K562 (cell line): Measurements from ENCODE around the gene SGPL1. TPM values are rescaled to one million over a fixed set of nuclear protein-coding genes. Genes with fewer than 3 reads are reported as not detected.

Experiments used
- BHLHE40 ChIP-seq: IDR thresholded peaks from 2 replicates; pipeline ENCODE4 v1.6.1; 2011; ENCODE audit warnings: low read length, improper control_type of control experiment
- CBFA2T2 ChIP-seq: fragments of 450-650 bp; conservative IDR thresholded peaks from 2 replicates; pipeline ENCODE4 v1.6.1; 2017; ENCODE audit warnings: mild to moderate bottlenecking
- ELF1 ChIP-seq: fragments of 200-800 bp; sonication (Bioruptor generic); IDR thresholded peaks from 2 replicates; pipeline ENCODE4 v1.6.1; 2016; ENCODE audit warnings: missing genetic modification characterization, missing compliant biosample characterization
- FOSL1 ChIP-seq: fragments of 200-800 bp; sonication (Bioruptor generic); conservative IDR thresholded peaks from 2 replicates; pipeline ENCODE4 v1.6.1; 2016; ENCODE audit warnings: missing genetic modification characterization, missing compliant biosample characterization
- GTF2F1 ChIP-seq: IDR thresholded peaks from 2 replicates; pipeline ENCODE4 v1.6.1; 2011; ENCODE audit warnings: low read depth, low read length, improper control_type of control experiment
- HLTF ChIP-seq: fragments of 450-650 bp; IDR thresholded peaks from 2 replicates; pipeline ENCODE4 v1.6.1; 2016
- KAT7 ChIP-seq: sonication (generic); formaldehyde crosslinking; IDR thresholded peaks from 2 replicates; pipeline ENCODE4 v1.8.0; 2022; ENCODE audit warnings: missing genetic modification reagents, mild to moderate bottlenecking, borderline replicate concordance
- KDM2B ChIP-seq: fragments of 250-450 bp; sonication (Bioruptor Pico); IDR thresholded peaks from 2 replicates; pipeline ENCODE4 v1.8.0; 2021; ENCODE audit warnings: mild to moderate bottlenecking, moderate library complexity
- L3MBTL2 ChIP-seq: fragments of 450-650 bp; IDR thresholded peaks from 2 replicates; pipeline ENCODE4 v1.6.1; 2016; ENCODE audit warnings: mild to moderate bottlenecking, moderate library complexity
- MECOM ChIP-seq: fragments of 250-450 bp; sonication (Bioruptor Pico); IDR thresholded peaks from 2 replicates; pipeline ENCODE4 v1.8.0; 2022; ENCODE audit warnings: inconsistent platforms
- MEF2D ChIP-seq: conservative IDR thresholded peaks from 2 replicates; pipeline ENCODE4 v1.6.1; 2016; ENCODE audit warnings: low read depth, missing genetic modification characterization, missing compliant biosample characterization
- MTA3 ChIP-seq: fragments of 450-650 bp; formaldehyde crosslinking; IDR thresholded peaks from 2 replicates; pipeline ENCODE4 v1.6.1; 2017; ENCODE audit warnings: mild to moderate bottlenecking, borderline replicate concordance
- POLR2H ChIP-seq: IDR thresholded peaks from 2 replicates; pipeline ENCODE4 v1.6.1; 2016; ENCODE audit warnings: missing genetic modification characterization, low read depth, mild to moderate bottlenecking, control low read depth, missing compliant biosample characterization, moderate library complexity
- POLR3A ChIP-seq: IDR thresholded peaks from 2 replicates; pipeline ENCODE4 v1.6.1; 2011; ENCODE audit warnings: borderline replicate concordance, mild to moderate bottlenecking, moderate library complexity; ENCODE audit not compliant: insufficient read length, insufficient read depth; ENCODE audit errors: extremely low read depth
- RB1 ChIP-seq: fragments of 450-650 bp; IDR thresholded peaks from 2 replicates; pipeline ENCODE4 v1.6.1; 2017; ENCODE audit warnings: low read depth, mild to moderate bottlenecking
- RBM15 ChIP-seq: fragments of 200-400 bp; formaldehyde crosslinking; IDR thresholded peaks from 2 replicates; pipeline ENCODE4 v1.6.1; 2018; ENCODE audit warnings: mild to moderate bottlenecking, low read length, moderate library complexity; ENCODE audit not compliant: insufficient read depth
- SMAD4 ChIP-seq: fragments of 250-450 bp; sonication (Bioruptor Pico); conservative IDR thresholded peaks from 2 replicates; pipeline ENCODE4 v1.8.0; 2021; ENCODE audit warnings: inconsistent platforms, mild to moderate bottlenecking, moderate library complexity
- SP1 ChIP-seq: sonication (generic); formaldehyde crosslinking; IDR thresholded peaks from 2 replicates; pipeline ENCODE4 v1.8.1; 2022; ENCODE audit warnings: mild to moderate bottlenecking, missing genetic modification reagents
- STAT5A ChIP-seq: IDR thresholded peaks from 2 replicates; pipeline ENCODE4 v1.6.1; 2012; ENCODE audit warnings: low read length, inconsistent platforms, borderline replicate concordance
- TAL1 ChIP-seq: fragments of 450-650 bp; IDR thresholded peaks from 2 replicates; pipeline ENCODE4 v1.6.1; 2016; ENCODE audit warnings: mild to moderate bottlenecking
- TOE1 ChIP-seq, 2 experiments: fragments of 450-650 bp in 1 of 2; sonication (generic) in 1 of 2; formaldehyde crosslinking in 1 of 2; IDR thresholded peaks; 2 replicates each; pipeline versions ENCODE4 v1.7.1 to v1.8.0; 2016 to 2022; ENCODE audit warnings: borderline replicate concordance in 2 of 2, mild to moderate bottlenecking in 2 of 2, antibody characterized with exemption in 1 of 2, inconsistent platforms in 1 of 2, low read depth in 1 of 2, missing genetic modification reagents in 1 of 2, moderate library complexity in 1 of 2
- ZFX ChIP-seq: sonication (generic); formaldehyde crosslinking; IDR thresholded peaks from 2 replicates; pipeline ENCODE4 v1.8.0; 2022; ENCODE audit warnings: mild to moderate bottlenecking, missing genetic modification reagents, moderate library complexity
- ZKSCAN1 ChIP-seq: fragments of 150-350 bp; IDR thresholded peaks from 2 replicates; pipeline ENCODE4 v1.6.1; 2016; ENCODE audit warnings: low read depth, low read length
- ZNF12 ChIP-seq: sonication (generic); formaldehyde crosslinking; IDR thresholded peaks from 2 replicates; pipeline ENCODE4 v1.4.0; 2020; ENCODE audit warnings: mild to moderate bottlenecking, missing genetic modification reagents
- ZNF134 ChIP-seq: fragments of 250-450 bp; sonication (Bioruptor Pico); conservative IDR thresholded peaks from 2 replicates; pipeline ENCODE4 v1.4.0; 2020
- ZNF140 ChIP-seq: fragments of 250-450 bp; sonication (Bioruptor Pico); IDR thresholded peaks from 2 replicates; pipeline ENCODE4 v1.8.0; 2021; ENCODE audit warnings: moderate library complexity, mild to moderate bottlenecking, inconsistent platforms
- ZNF224 ChIP-seq: sonication (generic); formaldehyde crosslinking; IDR thresholded peaks from 2 replicates; pipeline ENCODE4 v1.8.0; 2022; ENCODE audit warnings: mild to moderate bottlenecking, missing genetic modification reagents
- ZNF699 ChIP-seq: fragments of 250-450 bp; sonication (Bioruptor Pico); IDR thresholded peaks from 2 replicates; pipeline ENCODE4 v1.8.0; 2021; ENCODE audit warnings: mild to moderate bottlenecking, moderate library complexity; ENCODE audit not compliant: insufficient replicate concordance
- polyA plus RNA-seq, 8 experiments: library from polyadenylated mRNA; depleted of rRNA in 4 of 8; stranded (reverse) in 5 of 8; unstranded in 3 of 8; fragments of >200 nt; fragmentation: Nextera tagmentation in 2 of 8; fragmentation: Illumina TruSeq in 1 of 8; extraction: Ambion mirVana in 2 of 8; extraction: Trizol in 1 of 8; gene quantifications; 2 replicates each; pipeline versions ENCODE4 v1.2.1 to v1.2.3, GENCODE V29; 2011 to 2014; ENCODE audit warnings: inconsistent platforms in 1 of 8, missing spikeins in 1 of 8
- total RNA-seq, 7 experiments: library from RNA; depleted of rRNA in 6 of 7; stranded (reverse); fragments of >200 nt in 6 of 7; fragmentation: Illumina TruSeq in 2 of 7; extraction: Trizol in 2 of 7; gene quantifications; 2 replicates each; pipeline versions ENCODE4 v1.2.1 to v1.2.3, GENCODE V29; 2011 to 2021; ENCODE audit warnings: low replicate concordance in 1 of 7
- TF ChIP-seq, protein P1 (sequence below): IDR thresholded peaks from 2 replicates; pipeline ENCODE4 v1.6.1; 2011; ENCODE audit warnings: borderline replicate concordance, low read depth, mild to moderate bottlenecking, moderate library complexity, low read length; ENCODE audit not compliant: insufficient read depth, poor library complexity, severe bottlenecking
- TF ChIP-seq, protein P2 (sequence below): IDR thresholded peaks from 2 replicates; pipeline ENCODE4 v1.6.1; 2011; ENCODE audit not compliant: insufficient read length; ENCODE audit errors: extremely low read depth

SGPL1 gene
- total and polyA plus RNA-seq, 9 of the 15 experiments (the other 6 are each of a cell fraction or from before 2014, with no cell fraction given): 6.0 to 18.0 (median 8.7) TPM

DNA sequence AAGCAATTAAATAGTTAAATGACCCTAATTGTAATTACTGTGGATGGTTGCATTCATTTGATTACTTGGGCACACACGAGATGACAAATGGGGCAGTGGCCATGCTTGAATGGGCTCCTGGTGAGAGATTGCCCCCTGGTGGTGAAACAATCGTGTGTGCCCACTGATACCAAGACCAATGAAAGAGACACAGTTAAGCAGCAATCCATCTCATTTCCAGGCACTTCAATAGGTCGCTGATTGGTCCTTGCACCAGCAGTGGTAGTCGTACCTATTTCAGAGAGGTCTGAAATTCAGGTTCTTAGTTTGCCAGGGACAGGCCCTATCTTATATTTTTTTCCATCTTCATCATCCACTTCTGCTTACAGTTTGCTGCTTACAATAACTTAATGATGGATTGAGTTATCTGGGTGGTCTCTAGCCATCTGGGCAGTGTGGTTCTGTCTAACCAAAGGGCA, 64.4 kb downstream of the SGPL1 start (continued):
- TF ChIP-seq ZNF12 (CRISPR knock-in tag) (no peak), MECOM (CRISPR knock-in tag) (no peak), SP1 (peak; percentile 33; the same call in 1 of the 2 replicates), ZNF134 (CRISPR knock-in tag) (no peak), STAT5A (no peak), SMAD4 (CRISPR knock-in tag) (no peak), CBFA2T2 (0 out of 2 replicates have a peak, but pooled peaks have one; percentile 2), ZNF699 (CRISPR knock-in tag) (no peak), ZFX (CRISPR knock-in tag) (no peak), ELF1 (tag) (0 out of 2 replicates have a peak, but pooled peaks have one; percentile 26), ZNF224 (CRISPR knock-in tag) (no peak), HLTF (no peak), L3MBTL2 (no peak), ZKSCAN1 (0 out of 2 replicates have a peak, but pooled peaks have one; percentile 31), MEF2D (tag) (no peak), GTF2F1 (no peak), KDM2B (CRISPR knock-in tag) (no peak), BHLHE40 (peak; percentile 17; the same call in 1 of the 2 replicates), TOE1 (IDR thresholded peaks at IDR 0.05; ENCODE audit: borderline replicate concordance) (no peak), TOE1 (CRISPR knock-in tag; IDR thresholded peaks at IDR 0.05; ENCODE audit: borderline replicate concordance, low read depth) (no peak), MTA3 (0 out of 2 replicates have a peak, but pooled peaks have one; percentile 19), FOSL1 (tag) (no peak), RB1 (peak; percentile 36; the same call in 1 of the 2 replicates), POLR2H (tag) (no peak), KAT7 (CRISPR knock-in tag) (no peak), POLR3A (no peak), RBM15 (no peak), TAL1 (no peak), ZNF140 (CRISPR knock-in tag) (no peak)
- TF ChIP-seq, protein P1, sequence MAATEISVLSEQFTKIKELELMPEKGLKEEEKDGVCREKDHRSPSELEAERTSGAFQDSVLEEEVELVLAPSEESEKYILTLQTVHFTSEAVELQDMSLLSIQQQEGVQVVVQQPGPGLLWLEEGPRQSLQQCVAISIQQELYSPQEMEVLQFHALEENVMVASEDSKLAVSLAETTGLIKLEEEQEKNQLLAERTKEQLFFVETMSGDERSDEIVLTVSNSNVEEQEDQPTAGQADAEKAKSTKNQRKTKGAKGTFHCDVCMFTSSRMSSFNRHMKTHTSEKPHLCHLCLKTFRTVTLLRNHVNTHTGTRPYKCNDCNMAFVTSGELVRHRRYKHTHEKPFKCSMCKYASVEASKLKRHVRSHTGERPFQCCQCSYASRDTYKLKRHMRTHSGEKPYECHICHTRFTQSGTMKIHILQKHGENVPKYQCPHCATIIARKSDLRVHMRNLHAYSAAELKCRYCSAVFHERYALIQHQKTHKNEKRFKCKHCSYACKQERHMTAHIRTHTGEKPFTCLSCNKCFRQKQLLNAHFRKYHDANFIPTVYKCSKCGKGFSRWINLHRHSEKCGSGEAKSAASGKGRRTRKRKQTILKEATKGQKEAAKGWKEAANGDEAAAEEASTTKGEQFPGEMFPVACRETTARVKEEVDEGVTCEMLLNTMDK: peak; percentile 20
- TF ChIP-seq, protein P2, sequence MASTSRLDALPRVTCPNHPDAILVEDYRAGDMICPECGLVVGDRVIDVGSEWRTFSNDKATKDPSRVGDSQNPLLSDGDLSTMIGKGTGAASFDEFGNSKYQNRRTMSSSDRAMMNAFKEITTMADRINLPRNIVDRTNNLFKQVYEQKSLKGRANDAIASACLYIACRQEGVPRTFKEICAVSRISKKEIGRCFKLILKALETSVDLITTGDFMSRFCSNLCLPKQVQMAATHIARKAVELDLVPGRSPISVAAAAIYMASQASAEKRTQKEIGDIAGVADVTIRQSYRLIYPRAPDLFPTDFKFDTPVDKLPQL: no peak
